GM18873 (cell line): ENCODE results near the gene ADCY3.

Experiments used
- ATAC-seq: cut with Tn5 transposase; IDR thresholded peaks from one replicate; pipeline ENCODE4 v1.9.1; 2021; ENCODE audit warnings: mild to moderate bottlenecking, moderate library complexity, moderate number of reproducible peaks; ENCODE audit not compliant: unreplicated experiment, low FRiP score

Gene ADCY3

DNA sequence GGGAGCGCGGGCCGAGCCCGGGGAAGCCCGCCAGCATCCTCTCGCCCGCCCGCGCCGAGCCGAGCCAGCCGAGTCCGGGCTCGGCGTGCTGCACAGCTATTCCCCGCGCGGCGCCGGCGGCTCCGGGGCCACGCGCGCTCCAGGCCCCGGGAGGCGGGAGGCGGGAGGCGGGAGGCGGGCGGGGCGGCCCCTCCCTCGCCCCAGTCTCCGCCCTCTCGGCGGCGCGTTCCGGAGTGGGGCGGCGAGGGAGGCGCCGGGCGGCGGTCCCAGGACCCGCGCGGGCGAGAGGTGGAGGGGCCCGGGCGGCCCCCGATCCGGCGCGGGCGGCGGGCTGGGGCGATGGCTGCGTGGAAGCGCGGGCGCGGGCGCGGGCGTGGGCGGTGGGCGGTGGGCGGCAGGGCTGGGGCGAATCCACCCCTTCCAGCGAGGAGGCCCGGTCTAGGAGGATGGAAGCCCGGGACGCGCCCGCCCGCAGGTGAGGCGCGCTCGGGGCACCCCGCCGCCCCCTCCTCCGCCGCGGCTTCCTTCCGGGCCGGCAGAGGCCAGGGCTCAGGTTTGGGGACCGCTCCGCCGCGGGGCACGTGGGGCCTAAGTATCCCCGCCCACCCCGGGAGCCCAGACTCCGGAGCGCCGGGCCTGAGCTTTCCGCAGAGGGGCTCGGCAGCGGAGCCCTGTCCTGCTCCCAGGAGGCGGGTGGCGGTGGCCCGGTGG, at the start of gene ADCY3:
ADCY3 (minus strand) TSS at position 140 of the 711 bp plus-strand sequence. CDS start 1,250 bp downstream, outside the sequence.
- no peak for ATAC-seq

DNA sequence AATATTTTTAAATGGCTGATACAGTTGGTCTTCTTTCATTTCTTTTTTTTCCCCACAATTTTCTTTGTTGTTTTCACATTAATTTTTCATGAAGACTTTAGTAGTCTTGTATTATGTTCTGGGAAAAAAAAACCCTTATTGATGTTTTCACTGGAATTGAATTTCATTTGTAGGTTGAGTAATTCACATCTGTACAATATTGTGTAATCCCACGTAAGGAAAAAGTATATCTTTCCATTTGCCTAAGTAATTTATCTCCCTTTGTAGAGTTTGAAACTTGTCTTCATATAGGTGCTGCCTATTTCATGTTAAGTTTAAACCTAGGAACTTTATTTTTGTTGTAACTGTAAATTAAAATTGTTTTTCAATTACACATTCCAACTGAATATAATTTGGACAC, 49.7 kb upstream of the ADCY3 start:
- ATAC-seq, result no peak

DNA sequence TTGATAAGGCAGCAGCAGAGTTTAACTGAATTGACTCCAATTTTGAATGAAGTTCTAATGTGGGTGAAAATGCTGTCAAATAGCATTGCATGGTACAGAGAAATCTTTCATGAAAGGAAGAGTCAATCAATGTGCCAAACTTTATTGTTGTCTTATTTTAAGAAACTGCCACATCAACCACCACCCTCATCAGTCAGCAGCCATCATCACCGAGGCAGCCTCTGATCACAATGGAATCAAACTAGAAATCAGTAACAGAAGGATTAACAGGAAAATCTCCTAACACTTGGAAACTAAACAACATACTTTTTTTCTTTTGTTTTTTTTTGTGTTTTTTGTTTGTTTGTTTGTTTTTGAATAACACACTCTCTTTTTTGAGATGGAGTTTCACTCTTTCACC, 41.9 kb upstream of the ADCY3 start:
- no peak for ATAC-seq

DNA sequence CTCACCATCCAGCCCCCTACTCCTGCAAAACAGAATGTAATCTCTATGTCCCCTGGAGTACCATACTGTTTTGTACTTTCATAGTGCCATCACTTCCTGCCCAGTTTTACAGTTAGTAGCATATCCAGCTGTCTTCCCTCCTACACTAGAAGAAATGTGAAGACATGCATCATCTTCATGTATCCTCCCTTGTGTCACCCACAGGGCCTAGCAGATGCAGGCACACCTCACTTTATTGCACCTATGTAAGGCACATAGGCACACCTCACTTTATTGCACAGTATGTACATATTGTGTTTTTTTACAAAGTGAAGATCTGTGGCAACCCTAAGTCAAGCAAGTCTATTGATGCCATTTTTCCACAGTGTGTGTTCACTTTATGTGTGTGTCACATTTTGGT, 39.7 kb upstream of the ADCY3 start:
- no peak for ATAC-seq

DNA sequence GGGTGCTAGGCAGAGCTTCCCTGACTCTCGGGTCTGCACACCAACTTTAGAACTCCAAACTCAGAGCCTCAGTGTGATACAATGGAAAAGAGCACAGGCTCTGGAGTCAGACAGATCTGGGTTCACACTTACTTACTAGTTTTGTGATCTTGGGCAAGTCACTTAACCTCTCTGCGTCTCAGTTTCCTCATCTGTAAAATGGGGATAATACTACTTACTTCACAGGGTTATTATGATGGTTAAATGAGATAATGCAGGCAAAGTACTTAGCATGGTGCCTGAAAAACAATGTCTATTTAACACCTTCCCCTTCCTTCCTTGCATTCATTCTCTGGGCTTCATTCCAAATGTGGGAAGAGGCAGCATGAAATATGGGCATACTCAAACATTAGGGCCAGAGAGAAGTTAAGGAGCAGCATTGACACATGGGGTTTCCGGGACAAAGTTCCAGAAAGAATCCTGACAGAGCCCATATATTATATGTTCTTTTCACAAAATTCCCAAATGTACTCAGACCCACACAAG, 38.4 kb upstream of the ADCY3 start:
- ATAC-seq, result no peak

DNA sequence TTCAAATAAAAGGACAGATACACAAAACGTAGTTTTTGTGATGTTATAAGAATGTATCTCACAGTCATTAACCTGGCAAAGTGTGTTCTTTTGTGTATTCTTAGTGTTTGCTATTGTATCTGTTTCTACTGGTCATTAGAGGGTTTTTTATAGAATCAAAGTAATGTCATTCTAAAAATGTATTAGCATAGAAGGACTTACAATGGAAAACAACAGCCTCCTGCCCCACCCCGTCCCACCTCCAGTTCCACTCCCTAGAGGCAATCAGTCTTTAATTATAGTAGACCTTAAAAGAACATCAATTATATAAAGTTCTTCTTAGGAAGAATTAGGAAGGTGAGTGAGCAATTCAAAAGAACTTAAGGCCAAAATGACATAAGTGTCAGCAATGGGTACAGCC, 37.9 kb upstream of the ADCY3 start:
- ATAC-seq, result no peak

DNA sequence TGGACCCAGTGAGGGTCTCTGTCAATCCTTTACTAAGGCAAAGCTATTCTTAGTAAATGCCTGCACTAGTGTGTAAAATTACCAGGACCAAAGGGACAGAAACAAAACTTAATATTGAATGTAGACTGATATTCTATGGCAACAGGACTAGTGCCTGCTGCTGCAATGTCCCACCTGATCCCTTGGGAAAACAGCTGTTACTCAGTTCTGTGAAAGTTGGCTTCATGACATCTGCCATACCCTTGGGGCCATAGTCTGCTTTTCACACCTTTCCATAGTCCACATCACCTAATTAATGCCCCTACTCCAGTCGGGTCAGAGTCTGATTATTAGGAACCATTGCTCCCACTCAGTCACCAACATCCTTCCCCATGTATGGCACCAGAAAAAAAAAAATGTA, 37.2 kb upstream of the ADCY3 start:
- no peak for ATAC-seq

DNA sequence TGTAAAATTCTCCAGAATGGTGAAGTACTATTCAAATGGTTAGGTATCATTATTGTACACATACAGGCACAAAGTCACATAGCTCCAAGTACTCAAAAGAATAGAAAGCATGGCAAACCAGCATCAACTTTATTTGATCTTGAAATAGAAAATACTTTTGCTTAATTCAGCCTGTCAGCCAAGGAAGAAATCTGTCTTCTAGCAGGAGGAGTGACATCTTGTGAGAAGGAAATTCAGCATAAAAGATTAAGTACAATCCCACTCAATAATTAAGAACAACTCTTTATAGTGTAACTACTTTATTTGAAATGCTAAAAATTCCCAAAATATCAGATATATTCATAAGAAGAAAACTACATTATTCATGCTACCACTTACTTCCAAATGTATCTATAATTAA, 35.9 kb upstream of the ADCY3 start:
- ATAC-seq, result no peak

DNA sequence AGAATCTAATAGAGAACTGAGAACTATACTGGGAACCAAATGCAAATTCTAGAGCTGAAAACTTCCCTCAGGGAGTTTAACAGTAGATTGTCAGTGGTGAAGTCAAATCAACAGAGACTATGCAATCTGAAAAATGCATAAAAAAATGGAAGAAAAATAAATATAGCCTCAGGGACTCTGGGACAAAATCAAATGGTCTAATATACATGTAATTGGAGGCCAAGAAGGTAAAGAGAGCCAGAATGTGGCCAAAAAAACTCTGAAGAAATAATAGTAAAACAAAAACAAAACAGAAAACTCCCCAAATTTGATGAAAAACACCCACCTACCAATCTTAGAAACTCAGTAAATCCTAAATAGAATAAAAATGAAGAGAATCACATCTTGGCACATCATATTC, 35.2 kb upstream of the ADCY3 start:
- no peak for ATAC-seq

DNA sequence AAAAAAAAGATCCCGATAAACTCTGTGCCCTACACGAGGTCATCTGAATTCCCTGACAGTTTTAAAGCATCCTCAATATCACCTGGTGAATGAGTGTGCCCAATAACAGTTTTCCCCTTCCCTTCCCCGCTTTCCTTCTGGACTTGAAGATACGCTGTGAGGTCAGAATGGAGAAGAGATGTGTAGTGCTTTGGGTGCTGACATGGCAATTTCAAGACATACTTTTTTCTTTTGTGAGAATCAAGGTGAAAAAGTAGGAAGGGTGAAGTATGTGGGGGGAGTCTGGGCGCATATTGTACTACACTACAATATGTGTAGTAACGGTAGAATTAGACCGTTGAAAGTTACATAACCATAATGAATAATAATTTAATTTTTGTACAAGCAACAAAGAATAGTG, 30.1 kb upstream of the ADCY3 start:
- ATAC-seq, result no peak

DNA sequence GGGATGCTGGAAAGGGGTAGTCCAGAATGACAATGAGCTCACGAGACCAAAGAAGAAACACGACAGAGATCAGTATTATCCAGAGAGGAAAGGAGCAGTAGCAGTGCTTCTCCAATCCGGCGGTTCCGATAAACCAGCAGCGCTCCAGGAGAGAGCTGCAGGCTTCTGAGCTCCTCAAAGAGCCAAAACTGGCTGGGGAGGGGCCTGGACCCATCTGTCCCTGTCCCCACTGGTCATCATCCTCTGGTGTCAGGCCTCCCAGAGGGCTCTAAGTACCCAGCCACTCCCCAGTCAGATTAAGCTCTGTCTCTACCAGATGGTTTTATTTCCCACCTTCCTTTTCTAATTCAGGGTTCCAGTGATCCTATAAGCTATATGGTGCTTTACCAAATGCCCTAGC, 28.5 kb upstream of the ADCY3 start:
- ATAC-seq, result no peak

DNA sequence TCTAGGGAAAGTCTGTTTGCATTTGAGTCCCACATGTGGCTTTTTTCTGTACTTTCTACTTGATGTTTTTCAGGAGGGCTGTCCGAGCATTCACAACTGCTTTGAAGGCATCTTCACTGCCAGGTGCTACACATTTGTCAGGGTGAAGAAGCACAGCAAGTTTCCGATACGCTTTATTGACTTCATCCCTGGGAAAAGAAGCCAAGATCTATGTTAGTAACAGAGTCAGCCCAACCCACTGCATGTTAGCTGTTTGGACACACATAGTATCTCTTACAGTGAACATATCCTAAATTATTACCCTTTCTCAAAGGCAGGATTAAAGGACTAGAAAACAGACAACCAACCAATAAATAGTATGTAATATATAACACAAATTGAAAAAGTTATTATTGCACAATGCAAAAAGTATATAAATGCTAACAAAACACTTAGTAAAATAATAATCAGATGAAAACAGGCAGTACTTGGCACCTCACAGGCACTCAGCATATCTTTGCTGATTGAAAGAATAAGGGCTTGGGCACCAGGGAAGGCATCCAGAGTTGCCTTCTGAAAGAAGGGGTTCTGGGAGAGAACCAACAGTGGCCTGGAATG, 27.6 kb upstream of the ADCY3 start:
- no peak for ATAC-seq

DNA sequence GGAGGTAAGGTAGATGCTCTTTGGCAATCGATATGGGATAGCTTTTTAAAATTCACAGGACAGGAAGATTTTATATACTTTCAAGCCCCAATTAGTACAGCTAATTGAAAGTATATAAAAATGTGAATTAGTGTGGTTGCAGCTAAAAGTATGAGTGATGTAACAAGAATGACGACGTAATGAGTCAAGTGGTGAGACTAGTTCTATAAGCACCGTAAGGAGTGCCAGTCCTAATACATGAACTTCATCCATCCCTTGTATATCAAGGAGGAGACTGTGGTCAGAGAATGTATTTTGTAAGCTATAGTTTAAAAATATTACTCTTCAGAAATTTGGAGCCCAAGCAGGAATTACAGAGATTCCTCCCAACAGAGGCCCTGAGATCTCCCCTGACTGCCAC, 25.9 kb upstream of the ADCY3 start:
- ATAC-seq, result no peak

DNA sequence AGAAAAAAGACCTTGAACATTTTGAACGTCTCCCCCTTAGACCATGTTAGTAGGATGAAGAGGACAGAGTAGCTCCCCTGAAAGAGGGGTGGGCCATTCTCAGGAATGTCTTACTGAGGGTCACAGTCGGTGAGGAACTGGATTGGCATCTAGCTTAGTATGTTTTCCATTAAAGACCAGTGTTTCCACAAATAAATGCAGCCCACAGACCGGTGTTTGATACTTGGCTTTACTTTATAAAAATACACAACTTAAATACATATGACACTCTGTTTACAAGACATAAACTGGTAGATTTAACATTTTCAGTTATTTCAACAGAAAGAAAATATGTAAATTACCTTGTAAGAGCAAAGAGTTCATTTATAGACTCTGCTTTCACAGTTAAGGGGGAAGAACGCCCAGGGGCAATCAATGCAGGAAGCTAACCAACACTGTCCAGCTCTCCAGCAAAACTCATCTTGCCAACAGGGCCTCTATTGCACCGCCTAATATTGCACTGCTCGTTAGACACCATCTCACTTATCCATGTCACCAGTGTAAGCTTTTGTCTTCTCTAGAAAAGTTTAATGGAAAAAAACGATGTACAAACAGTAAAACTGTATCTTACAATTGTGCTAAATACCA, 23.5 kb upstream of the ADCY3 start:
- ATAC-seq, result no peak

DNA sequence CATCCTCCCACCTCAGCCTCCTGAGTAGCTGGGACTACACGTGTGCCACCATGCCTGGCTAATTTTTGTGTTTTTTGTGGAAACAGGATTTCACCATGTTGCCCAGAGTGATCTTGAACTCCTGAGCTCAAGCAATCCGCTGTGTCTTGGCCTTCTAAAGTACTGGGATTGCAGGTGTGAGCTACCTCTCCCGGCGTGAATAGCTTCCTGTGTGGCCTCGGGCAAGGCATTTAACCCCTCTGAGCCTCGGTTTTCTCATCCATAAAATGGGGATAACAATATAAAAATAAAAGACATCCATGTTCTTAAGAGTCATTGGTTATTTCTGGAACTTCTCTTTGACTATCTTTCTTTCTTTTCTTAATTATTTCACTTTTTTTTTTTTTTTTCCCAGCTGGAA, 19.3 kb upstream of the ADCY3 start:
- ATAC-seq, result no peak

DNA sequence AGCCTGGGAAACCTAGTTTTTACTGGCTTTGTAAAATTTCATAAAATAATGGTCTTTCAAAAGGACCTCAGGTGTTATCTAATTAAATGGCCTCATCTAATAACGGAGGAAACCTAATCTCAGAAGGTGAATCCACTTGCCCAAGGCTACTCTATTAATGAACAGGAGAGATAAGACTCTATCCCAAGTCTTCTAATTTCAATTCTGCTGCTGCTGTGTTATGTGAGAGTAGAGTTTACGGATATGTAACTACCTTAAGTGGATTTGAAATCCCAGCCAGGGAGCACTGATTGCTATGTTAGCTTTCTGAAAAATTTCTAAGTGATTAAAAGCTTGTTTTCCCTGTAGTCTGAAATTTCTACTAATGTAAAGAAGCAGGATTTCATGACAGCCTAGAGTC, 17.2 kb upstream of the ADCY3 start:
- ATAC-seq, result no peak

DNA sequence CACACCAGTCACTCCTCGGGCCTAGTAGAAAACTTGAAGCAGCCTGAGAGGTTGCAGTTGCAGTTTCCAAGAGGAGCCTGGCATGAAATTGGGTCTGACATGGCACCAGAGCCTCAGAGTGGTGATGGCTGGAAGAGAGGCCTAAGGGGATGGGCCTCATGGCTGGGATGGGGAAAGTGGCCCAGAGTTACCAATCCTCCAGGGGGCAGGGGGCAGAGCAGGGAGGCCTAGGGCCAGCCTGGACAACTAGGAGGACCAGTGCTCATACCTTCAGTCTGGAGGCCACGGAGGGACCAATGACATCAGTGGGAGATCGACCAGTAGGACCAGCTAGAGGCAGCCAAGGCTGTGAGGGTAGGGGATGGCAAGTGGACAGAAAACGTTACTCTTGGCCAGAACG, 15.1 kb upstream of the ADCY3 start:
- no peak for ATAC-seq

DNA sequence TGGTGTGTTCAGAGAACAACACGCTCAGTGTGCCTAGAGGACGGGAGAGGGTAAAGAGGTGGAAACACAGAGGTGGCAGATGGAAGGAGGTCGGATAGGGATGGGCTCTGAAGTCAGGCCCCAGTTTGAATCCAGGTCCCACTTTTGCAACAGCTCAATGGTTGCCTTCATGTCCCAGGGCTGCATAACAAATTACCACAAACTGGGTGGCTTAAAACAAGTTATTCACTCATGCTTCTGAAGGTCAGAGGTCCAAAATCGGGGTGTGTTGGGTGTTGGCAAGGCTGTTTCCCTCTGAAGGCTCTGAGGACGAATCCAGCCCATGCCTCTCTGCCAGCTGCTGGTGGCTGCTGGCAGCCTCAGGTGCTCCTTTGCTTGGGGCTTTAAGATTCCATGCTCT, 12.7 kb upstream of the ADCY3 start:
- ATAC-seq, result no peak

DNA sequence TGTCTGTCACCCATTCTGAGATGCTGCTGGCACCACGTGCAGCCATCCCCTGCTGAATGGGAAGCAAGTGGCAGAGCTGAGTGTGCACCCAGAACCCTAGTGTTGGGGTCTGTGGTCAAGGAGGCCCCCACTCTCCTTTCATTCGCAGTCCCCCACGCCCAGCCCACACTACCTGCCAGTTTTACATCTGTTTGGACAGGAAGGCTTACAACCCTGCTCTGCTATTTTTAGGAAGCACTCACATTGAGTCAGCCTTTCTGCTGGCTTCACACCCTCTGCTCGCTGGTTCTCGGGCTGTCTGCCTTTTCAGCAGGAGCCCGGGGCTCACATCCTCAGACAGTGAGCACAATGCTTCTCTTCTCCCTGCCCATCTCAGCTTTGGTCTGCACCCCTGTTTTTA, 10.7 kb upstream of the ADCY3 start:
- ATAC-seq, result no peak

DNA sequence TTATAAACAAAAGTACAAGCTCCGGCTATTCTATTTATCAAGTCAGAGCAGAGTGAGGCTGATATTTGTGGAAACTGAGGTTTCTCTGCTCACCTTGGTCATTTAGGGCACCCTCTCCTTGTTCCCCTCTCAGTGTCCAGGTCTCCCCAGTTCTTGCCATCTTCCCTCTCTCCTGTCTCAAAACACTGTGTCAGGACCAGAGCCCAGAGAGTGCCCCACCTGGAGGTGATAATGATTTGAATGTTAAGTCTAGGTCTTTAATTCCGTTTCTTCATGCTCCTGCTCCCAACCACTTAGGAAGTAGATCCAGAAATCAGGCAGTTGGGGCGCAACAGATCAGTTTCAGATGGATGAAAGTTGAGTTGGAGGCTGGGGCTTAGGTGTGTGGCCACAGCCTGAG, 9.2 kb upstream of the ADCY3 start:
- ATAC-seq, result no peak

DNA sequence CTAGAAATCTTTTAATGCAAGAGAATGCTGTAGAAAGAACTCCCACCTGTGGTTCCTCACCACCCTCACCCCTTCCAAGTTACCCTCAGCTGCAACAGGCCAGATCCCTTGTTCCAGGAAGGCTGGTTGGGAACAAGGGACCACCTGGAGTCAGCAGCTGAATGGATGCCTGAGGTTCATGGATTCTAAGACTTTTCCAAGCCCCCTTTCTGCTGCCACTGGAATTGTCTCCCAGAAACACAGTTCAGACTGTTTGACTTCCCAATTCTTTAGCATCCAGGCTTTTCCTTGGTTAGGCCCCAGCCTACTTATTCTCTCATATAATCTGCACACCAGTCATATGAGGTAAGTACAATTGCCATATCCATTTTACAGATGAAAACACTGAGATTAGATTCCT, 8.0 kb upstream of the ADCY3 start:
- ATAC-seq, result no peak
